GM18517 (cell line): ENCODE data around the gene ATAD1.
"Not testable (repeated sequence)": the region's sequence is repeated elsewhere in the genome, so short reads cannot be mapped to it uniquely, and the experiment has no call there.

Experiments used
- ATAC-seq: cut with Tn5 transposase; IDR thresholded peaks from one replicate; pipeline ENCODE4 v1.9.1; 2021; ENCODE audit warnings: mild to moderate bottlenecking, moderate library complexity; ENCODE audit not compliant: unreplicated experiment

The ATAD1 gene

GRCh38 chr10:87804939-87805569 is 13.0 kb downstream of the ATAD1 start:
- ATAC-seq = no peak

DNA sequence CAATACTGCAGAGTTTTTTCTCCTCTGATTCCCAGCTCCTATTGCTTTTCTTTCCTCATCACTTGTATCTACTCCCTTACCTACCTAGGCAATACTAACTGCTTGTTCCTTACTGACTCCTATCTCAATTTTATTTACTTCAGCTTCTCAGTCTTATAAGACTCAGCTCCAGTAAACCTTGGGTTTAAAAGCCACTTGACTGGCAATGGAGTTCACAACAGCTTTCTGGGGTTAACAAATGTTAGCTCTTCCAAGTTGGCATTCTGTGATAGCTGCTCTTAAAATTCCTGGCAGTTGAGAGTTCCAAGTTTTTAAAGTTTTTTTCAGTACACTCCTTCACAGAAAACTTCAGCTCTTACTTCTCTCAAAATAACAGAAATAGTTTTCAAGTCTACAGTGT is 14.2 kb downstream of the ATAD1 start:
- ATAC-seq = no peak

GRCh38 chr10:87803328-87803727 is 14.7 kb downstream of the ATAD1 start:
- ATAC-seq = no peak

DNA sequence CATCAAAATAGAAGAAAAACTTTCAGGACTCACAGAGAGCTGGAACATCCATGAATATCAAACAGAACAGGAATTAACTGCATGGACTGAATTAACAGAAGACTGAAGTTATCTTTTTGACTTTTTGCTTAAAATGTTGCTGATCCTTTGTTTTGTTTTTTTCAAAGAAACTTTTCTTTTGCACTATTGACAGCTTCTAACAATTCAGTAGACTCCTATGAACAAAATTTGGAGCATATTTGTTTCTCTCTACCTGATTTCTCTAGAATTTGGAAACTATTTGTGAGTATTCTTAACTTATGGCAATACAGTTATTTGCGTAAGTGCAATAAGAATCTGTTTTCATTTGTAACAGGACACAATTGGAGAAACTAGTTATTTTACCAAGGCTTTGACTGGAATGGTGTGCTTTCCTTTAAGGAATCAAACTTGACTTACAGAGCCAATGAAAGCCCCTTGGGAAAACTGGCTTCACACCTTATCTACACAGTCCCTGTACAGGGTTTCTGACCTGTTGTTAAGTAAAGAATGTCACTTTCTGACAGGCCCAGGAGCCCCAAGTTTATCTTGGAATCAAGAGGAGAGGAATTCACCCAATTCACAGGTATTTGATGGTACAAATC is 16.1 kb downstream of the ATAD1 start:
- not testable (repeated sequence) for ATAC-seq

DNA sequence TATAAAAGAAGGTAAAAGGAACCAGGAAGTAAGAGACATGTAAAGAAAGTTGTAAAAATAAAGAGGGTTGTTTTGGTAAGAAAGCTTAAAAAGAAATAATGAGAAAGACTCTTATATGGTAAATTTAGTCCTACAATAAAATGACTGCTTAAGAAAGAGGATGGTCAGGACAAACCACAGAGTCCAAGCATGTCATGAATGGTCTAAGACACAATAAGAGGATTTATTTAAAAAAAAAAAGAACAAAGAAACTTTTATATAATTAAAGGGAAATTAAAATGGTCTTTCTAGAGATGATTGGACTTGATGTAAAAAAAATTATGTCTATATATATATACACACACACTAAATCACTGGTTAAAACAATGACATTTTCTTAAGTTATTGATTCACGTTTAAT is 18.2 kb downstream of the ATAD1 start:
- ATAC-seq = no peak

GRCh38 chr10:87798082-87798481 is 19.9 kb downstream of the ATAD1 start:
- no peak for ATAC-seq

GRCh38 chr10:87794285-87794684 is 23.7 kb downstream of the ATAD1 start:
- no peak for ATAC-seq

DNA sequence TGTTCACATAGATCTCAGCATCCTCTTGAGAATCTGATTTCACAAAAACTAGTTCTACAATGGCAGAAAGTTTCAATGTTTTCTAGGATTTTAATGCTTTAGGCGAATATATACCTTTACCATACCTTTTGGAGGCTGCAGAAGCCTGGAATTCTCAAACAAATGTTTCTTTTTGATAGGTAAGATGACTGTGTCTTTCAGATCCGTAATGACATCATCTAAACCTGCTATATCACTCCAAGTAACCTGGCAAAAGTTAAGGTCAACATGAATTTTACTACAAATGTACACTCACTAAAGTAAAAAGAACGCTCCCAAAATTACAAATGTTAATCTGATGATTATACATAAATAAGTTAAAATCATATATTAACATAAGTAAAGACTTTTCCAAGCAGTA is 27.8 kb downstream of the ATAD1 start:
- no peak for ATAC-seq

DNA sequence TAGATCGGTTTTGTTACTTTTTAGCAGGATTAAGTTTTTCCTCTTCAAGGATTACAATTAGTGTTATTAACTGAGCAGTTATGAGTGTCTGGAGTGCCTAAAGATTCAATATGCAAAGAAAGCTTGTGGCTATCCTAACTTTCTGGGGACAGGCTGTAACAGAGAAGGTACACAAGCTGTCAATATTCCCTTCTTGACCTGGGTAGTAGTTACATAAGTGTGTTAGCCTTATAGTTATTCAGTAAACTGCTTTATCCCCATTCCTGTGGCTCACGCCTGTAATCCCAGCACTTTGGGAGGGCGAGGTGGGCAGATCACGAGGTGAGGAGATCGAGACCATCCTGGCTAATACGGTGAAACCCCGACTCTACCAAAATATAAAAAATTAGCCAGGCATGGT is 31.6 kb downstream of the ATAD1 start:
- ATAC-seq = no peak

- ATAC-seq = no peak
These were observed 35.3 kb downstream of the ATAD1 start for GRCh38 chr10:87782721-87783120.

DNA sequence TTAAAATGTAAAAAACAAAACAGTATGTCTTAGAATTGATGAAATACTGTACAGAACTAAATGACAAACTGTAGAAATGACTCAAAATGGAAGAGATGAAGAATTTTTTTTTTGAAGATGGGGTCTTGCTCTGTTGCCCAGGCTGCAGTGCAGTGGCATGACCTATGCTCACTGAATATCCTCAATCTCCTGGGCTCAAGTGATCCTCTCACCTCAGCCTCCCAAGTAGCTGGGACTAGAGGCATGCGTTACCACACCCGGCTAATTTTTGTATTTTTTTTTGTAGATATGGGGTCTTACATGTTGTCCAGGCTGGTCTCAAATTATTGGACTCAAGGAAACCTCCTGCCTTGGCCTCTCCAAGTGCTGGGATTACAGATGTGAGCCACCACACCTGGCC is 36.5 kb downstream of the ATAD1 start:
- ATAC-seq = no peak

GRCh38 chr10:87776328-87776727 is 41.7 kb downstream of the ATAD1 start:
- no peak for ATAC-seq

- ATAC-seq = no peak
These were observed 42.3 kb downstream of the ATAD1 start for GRCh38 chr10:87775766-87776165.

DNA sequence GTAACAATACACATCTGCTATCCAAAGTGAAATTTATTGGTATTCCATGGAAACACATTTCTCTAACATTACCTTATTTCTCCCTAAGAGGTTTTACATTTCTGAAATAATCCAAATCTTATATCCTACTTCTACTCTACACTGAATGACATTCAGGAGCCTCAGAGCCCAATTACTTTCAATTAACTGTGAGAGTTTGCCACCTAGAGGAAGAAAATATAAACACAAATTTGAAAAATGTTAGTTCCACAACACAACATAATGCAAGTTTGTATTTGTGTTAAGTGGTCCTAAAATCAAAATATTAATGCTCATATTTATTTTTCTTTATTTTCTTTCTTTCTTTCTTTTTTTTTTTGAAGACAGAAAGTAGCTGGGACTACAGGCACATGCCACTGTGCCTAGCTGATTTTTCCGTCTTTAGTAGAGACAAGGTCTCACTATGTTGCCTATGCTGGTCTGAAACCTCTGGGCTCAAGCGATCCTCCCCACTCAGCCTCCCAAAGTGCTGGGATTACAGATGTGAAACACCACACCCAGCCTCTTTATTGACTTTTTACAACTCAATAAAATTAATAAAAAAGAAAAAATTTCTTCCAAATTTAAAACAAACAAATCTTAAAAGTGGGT is 46.0 kb downstream of the ATAD1 start:
- ATAC-seq = no peak

DNA sequence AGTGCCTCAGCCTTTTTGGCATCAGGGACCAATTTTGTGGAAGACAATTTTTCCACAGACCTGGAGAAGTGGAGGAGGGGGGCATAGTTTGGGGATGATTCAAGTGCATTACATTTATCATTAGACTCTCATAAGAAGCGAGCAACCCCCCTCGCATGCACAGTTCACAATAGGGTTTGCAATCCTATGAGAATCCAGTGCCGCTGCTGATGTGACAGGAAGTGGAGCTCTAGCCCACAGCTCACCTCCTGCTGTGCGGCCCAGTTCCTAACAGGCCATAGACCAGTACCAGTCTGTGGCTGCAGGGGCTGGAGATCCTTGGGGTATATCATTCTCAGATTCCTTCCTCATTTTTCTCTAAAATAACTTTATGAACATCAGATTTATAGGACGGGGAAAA is 50.8 kb downstream of the ATAD1 start:
- ATAC-seq = no peak

- ATAC-seq = no peak
These were observed 52.2 kb downstream of the ATAD1 start for GRCh38 chr10:87765666-87766376.

- no peak for ATAC-seq
These were observed 53.7 kb downstream of the ATAD1 start for GRCh38 chr10:87764072-87764934.

- ATAC-seq = no peak
These were observed 54.8 kb downstream of the ATAD1 start for GRCh38 chr10:87763086-87763861.

- peak; percentile 72 for ATAC-seq
These were observed 56.1 kb downstream of the ATAD1 start for GRCh38 chr10:87761892-87762291.

GRCh38 chr10:87761153-87761552 is 56.9 kb downstream of the ATAD1 start:
- ATAC-seq = no peak
